Activated T-cell treated with anti-CD3 and anti-CD28 coated beads, Interleukin-2, amount 50 U/mL, for 48 hours (primary cell): ENCODE results near the gene SMYD3.

ENCODE experiments used
- DNase-seq, 2 experiments: peaks; one replicate each; pipeline ENCODE4 v3.0.0-alpha.2; 2020

SMYD3 gene

DNA sequence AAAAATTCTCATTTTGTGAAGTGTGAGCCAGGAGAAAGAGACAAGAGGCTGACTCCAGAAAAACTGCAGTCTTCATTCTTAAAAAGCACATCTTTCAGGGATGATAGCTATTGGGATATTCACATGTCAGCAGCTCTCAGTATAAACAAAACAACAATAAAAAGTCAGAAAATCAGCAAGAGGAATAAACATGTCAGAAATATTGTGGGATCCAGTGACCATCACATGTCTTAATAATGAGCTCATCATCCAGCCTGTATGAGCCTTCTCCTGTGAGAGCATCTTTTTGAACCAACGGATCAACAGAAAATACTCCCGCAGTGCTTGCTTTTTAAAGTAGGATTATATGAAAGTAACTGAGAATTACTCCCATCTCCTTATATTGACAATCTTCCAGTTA, 241.6 kb downstream of the SMYD3 start:
- DNase-seq: no peak

DNA sequence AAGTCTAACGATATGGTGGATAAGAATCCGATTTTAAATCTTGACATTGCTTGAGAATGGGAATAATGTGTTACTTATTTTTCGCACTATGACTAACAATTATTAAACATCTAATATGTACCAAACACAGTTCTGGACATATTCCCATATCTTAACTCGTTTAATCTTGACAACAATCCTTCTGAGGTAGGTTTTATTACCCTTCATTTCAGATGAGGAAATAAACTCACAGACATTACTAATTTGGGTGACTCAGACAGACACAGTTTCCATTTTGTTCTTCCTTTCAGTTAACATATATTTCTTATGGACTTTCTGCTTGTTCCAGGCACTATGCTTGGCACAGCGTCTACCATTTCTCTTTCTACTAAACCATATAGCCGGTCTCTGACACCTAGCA, 244.8 kb downstream of the SMYD3 start:
- DNase-seq: no peak

DNA sequence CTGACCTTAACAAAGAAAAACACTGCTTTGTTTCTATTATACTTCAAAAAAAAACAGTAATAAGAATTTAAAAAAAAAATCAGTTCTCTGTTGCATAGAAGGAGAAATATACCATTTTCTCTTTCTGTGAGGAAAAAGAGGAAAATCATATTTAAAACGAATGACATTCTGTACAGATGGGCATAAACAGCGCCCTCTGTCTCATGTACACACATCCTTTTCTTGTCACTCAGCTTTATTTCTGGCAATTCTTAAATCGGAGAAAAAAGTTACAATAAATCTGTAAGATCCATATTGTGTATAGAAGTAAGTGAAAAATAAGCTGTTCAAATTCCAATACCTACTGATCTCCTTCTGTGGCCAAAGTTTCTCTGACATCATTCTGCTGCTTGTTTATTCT, 245.4 kb downstream of the SMYD3 start:
- DNase-seq: no peak

DNA sequence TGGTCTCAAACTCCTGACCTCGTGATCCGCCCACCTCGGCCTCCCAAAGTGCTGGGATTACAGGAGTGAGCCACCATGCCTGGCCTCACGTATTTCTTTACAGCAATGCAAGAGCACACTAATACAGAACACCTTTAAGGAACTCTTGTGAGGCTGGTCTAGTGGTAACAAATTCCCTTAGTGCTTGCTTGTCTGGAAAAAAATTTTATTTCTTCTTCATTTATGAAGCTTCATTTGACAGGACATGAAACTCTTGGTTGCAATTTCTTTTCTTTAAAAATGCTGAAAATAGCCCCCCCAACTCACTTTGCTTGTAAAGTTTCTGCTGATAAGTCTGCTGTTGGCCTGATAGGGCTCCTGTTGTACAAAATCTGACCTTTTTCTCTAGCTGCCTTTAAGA, 248.8 kb downstream of the SMYD3 start:
- DNase-seq: no peak

DNA sequence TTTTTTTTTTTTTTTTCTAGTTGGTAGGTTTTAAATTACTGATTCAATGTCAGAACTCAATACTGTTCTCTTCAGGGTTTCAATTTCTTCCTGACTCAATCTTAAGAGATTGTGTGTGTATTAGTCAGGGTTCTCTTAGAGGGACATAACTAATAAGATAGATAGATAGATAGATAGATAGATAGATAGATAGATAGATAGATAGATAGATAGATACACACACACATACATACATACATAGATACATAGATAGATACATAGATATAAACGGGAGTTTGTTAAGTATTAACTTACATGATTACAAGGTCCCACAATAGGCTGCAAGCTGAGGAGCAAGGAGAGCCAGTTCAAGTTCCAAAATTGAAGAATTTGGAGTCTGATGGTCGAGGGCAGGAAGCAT, 251.3 kb downstream of the SMYD3 start:
- no peak for DNase-seq

DNA sequence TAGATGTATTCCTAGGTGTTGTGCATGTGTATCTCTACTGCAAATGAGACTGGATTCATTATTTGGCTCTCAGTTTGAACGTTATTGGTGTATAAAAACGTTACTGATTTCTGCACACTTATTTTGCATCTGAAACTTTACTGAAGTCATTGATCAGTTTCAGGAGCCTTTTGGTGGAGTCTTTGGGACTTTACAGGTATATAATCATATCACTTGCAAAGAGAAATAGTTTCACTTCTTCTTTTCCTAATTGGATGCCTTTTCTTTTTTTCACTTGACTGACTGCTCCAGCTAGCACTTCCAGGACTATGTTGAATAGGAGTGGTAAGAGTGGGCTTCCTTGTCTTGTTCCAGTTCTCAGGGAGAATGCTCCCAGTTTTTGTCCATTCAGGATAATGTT, 252.2 kb downstream of the SMYD3 start:
- DNase-seq: no peak

DNA sequence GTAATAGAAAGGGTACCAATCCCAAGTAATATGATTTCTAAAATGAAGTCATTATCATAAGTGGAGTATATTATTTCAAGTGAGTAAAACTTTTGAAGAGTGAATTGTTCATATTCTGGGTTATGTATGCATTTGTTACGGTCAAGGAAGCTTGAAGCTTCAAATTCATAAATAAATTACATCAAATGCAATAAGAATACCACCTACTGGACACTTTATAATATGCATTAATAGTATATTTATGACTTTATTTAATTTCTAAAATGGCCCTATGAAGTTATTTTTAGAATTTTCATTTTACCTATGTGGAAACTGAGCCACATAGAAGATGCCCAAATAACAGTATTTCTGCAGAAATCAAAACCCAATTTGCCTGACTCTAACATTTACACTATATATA, 260.6 kb downstream of the SMYD3 start:
- no peak for DNase-seq

DNA sequence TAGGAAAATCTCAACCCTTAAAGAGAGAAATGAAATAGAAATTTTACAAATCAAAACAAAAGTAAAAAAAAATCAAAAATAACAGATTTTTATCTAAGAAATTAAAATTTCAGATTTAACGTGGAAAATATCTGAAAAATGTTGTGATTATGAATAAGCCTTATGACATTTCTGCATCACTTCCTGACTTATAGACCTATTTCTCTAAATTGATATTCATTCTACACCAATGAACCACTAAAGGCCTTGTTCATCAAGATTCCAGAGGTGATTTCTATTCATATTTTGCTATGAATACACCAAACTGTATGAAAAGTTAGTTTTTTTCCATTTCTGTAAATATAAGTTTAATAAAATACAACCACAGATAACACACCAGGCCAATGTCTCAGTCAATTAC, 261.5 kb downstream of the SMYD3 start:
- DNase-seq: no peak

DNA sequence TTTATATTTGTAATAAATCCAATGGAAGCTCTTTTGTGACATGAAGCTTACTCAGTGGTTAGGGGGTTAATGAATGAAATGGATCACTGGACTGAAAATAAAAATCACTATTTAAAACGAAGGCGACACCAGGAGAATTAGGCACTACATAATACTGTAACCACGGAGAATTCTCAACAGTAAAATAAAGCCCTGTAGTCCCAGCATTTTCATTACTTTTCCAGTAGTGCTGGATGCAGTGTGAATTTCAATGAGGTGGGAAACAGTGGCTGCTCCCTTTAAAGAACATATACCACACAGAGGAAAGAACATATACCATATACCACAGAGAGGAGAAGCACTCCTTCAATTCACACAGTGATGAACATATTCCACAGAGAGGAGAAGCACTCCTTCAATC, 275.0 kb downstream of the SMYD3 start:
- DNase-seq: no peak

DNA sequence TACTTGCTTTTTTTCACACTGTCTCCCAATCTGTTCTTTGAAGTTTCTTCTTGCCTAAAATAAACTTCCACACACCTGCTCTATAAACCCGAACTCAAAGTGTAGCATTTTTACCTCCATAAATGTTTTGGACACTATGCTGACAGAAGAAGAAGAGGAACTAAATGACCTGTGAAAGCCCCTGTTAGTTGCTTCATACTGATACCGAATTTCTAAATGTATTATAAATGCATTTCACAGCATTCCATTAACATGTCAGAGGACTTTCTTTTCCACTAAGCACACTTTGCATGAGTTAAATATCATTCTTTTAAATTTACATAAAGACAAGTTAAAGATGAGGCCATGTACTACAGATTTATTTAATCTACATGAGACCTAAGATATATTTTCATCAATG, 281.0 kb downstream of the SMYD3 start:
- DNase-seq: no peak

DNA sequence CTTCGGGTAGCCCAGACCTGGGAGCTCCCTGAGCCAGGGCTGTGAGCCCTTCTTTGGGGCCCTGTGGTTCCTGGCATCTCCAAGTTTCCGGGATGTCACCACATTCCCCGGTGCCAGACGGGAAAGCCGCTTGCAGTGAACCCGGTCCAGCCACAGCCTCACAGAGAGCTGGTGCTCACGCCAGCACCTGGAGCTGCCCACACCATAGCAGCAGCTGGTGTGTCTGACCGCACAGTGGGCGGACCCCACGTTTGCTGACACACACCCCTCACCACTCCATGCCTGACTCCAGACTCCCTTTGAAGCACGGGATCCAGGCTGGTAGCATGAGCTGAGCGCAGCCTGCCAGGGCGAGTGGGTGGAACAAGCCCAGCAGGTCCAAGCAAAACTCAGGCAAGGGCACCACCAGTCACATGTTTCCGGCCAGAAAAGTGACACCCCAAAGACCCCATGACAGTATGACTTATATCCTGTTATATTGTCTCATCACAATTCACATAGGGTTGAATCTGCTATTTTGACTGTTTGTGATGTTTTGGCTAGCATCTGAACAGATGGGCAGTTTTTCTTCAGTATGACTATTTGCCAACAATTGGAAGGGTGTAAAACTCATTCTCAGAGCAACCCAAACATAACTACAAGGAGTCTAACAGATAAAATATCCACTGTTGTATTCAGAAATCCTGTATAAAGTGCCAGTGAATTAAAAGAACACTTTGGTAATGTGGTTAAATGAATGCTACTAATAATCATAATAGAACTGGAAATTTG, 285.4 kb downstream of the SMYD3 start:
- no peak for DNase-seq

DNA sequence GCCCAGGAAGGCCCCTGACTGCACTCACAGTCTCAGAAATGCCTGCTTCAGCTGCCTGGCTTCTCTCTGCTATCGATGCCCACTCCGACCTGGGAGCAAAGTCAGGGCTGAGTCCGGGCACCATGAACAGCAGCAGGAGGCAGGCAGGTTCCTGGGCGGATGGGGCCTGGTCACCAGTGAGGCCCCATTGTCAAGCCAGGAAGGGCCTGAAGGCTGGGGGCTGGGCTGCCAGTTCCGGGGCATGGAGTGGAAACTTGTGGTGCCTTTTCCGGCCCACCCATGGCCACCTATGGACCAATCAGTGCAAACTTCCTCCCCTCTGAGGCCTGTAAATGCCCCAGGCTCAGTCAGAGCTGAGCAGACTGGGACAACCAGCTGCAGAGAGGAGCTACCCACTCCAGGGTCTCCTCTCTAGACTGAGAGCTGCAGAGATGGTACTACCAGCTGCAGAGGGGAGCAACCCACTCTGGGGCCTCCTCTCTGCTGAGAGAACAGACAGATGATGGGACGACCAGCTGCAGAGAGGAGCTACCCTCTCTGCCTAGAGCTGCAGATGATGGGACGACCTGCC, 286.5 kb downstream of the SMYD3 start:
- DNase-seq: no peak

DNA sequence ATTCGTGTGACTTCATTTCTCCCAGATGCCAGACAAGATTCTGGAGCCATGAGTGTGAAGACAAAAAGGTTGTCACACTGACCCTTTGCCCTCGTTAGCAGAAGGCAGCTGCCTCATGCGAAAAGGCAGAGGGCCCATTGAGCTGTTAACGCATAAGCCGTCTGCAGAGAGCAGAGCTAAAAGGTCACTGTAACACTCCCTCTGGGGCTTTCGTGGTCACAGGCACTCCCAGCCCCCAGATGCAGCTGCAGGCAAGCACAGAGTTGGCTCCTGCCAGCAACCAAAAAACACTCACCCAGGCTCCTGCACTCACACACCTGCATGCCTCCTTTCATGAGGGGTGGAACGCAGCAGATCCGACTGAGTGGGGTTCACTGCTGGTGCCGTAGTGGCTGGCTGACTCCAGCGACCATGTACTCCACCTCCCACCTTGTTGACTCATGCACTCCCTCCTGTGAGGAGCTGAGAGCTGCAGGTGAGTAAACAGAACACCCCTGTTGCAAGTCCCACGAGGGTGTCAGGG, 287.5 kb downstream of the SMYD3 start:
- no peak for DNase-seq

DNA sequence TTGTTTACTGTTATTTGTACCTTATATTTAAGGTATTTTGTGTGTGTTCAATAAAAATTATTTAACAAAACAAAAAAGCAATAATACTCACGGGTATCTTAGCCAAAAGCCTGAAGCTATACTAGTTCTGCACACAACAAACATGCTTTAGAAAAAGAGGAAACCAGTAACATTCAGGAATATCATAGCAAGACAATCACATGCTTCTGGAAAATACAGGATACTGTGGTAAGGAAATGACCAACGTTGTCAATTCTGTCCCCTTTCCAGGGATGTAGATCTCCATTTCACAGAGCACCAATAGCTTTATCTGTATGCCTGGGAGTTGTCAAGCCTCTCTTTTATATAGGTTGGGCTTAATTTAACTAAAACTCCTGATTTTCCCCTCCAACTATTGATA, 288.4 kb downstream of the SMYD3 start:
- DNase-seq: no peak

DNA sequence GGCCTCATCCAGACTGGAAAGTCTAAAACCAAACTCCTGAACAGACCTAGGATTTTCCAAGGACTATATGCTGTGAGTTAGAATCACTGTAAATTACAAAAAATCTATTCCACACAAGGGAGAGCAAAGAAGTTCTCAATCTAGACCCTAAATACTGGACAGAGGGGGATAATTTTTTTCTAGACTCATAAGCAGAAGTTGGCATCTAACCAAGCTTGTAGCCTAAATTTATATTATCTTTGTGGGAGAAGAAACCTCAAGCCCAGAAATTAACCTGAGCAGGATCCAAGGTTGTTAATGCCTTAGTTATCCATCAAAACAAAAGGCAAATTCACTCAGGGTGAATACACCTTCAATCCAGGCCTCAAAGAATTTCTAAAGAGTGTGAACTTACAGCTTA, 290.2 kb downstream of the SMYD3 start:
- DNase-seq: no peak

DNA sequence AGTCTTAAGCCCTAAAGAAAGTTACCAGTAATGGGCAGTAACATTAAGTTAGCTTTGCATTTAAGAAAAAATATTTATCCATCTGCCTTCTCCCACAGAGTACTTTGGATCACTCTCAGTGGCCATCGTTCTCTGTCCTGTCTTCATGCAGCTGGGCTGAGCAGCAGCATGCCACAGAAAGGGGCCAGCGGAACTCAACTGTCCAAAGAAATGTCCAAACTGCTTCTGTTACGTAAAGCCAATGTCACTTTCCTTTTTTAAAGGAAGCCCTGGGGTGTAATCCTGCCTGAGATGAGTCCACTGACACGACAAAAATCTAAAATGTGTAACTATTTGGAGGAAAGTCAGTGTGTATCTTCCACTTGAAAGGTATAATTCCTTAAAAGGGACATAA, 291.6 kb downstream of the SMYD3 start:
- DNase-seq: no peak

DNA sequence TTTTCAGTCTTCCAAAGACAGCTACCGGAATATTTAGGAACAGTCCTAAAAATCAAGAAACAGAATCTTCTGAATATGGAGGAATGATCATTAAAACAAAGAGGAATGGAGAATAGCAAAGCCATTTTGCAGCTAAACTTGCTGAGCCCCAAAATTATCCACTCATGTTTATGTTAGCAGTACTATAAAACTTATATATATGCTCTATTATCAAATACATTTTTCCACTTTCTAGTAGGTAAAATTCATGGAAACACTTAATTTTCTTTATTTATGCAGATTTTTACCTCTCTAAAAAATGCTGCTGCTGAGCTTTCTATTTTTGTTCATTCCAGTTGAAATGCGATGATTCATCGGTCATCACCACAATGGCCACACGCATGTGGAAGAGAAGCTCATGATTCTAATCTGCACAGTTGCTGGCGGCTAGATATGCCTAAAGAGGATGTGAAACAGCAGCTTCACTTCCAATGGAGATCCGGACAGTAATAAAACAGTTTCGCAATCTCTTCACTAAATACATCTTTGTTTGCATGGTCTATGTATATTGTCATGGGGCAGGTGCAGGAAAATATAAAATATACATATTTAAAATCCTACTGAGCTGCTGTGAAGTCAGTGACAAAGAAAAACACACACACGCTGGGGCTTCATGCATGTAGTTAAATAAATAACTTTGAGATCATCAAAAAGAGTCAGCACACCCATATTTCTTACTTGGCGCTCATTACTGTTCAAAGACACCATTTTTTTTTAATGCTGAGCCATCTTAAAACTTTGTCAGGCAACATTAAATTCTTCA, 292.2 kb downstream of the SMYD3 start:
- no peak for DNase-seq

DNA sequence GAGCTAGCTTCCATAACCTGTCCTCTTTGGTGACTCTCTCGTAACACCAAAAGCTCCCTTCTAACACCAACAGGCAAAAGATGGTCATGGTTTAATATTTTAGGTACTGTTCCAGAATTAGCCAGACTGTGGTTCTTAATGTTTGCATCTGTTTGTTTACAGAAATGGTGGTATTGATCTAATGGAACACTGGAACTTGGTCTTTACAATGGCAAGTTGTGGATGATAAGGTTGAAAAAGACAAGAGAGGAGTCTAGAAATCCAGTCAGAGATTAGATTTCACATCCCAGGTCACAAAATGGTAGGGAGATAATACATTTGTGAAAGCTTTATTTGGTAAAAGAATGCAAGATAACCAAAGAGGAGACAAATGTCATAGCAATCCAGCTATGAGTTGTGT, 293.1 kb downstream of the SMYD3 start:
- no peak for DNase-seq

DNA sequence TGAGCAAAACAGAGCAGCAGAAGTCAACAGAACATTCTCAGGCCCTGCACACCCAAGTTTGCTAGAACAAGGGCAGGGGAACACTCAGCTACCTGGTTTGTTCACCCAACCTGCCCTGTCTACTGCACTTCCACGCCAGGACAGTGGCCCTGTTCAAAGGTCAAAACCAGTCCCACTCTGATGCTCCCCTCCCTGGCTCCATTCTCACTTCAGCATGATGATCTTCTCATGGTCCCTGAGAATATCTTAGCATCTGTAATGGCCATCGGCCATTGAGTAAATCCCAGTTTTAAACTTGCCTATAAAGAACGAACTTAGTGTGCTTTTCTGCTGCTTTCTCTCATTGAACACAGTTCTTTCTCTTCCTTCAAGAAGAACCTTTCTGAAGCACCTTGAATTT, 293.6 kb downstream of the SMYD3 start:
- DNase-seq: no peak

DNA sequence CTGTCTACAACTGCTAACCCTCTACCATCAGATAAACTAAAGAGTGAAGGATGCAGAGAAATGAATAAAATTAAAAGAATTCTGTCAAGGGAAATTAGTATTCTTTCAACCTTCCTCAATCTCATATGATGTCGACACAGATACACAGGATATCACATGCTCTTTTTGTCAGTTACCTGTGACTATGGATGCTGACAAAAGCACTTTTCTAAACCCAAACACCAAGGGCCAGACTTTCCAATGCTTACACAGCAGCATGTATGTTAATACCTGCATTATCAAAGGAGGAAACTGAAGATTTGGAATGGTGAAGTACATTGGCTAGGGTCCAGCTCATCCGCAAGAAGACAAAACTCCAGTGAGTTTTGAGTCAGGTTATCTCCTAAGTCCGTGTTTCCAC, 294.0 kb downstream of the SMYD3 start:
- DNase-seq: no peak

DNA sequence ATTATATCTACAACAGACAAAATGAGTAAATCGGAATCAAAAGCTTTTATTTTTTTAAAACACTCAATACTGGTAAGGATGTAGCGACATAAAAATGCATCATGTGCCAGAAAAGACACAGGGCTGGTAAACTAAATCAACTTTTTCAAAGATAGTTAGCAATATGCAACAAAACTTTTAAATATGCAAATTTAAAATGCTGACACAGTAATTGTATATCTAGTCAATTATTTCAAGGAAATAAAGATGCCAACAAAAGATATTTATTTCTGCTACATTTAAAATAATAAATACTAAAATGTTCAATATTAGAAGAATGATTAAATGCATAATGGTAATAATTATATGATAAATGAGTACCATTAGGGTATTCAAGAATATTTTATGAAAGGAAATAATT, 295.1 kb downstream of the SMYD3 start:
- no peak for DNase-seq

DNA sequence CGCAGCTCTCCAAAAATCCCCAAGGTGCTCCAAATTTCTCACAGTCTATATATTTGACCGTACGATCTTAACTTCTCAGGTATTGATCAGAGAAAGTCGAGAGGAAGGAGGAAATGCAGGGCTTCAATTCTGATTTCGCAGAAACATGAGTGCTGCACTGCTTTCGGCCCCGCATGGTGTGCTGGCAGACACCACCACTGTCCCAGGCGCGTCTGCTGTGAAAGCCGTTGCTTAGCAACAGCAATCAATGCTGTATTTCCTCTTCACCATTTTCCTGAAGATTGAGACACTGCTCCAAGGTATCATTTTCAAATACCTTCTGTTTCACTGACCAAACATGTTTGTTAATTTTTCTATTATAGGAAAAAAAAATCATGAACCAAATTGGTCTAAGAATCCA, 296.3 kb downstream of the SMYD3 start:
- DNase-seq: no peak

DNA sequence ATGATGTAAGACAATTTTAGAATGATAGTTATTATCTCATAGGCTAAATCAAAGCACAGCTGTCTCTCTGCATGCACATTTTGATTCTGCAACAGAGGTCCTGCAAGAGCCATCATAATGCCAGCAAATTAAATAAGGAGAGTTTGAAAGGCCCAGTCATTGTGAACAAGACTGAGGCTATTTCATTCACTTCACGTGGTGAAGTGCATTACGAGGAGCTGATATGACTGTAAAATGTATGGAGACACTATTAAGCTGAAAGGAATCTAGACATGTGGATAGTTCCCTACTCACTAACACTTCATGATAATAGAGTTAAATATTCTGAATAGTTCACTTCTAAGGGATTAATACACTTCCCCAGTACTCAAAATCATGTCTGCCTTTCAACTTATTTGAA, 299.0 kb downstream of the SMYD3 start:
- DNase-seq: no peak

DNA sequence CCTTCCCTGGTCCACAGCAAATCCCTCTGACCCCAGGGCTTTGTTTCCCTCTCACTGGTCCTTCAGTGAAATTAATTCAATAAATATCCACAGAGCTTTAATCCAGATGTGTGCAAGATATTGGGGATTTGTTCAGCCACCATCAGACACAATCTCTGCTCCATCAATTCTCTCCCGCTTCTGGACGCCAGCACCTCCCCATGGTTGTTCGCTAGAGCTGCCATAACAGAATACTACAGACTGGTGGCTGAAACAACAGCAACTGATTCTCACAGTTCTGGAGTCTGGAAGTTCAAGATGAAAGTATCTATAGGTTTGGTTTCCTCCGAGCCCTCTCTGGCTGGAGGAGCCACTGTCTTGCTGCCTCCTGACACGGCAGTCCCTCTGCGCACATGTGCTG, 303.9 kb downstream of the SMYD3 start:
- no peak for DNase-seq
